ENCODE results near the gene TBC1D2B.

The TBC1D2B gene

DNA sequence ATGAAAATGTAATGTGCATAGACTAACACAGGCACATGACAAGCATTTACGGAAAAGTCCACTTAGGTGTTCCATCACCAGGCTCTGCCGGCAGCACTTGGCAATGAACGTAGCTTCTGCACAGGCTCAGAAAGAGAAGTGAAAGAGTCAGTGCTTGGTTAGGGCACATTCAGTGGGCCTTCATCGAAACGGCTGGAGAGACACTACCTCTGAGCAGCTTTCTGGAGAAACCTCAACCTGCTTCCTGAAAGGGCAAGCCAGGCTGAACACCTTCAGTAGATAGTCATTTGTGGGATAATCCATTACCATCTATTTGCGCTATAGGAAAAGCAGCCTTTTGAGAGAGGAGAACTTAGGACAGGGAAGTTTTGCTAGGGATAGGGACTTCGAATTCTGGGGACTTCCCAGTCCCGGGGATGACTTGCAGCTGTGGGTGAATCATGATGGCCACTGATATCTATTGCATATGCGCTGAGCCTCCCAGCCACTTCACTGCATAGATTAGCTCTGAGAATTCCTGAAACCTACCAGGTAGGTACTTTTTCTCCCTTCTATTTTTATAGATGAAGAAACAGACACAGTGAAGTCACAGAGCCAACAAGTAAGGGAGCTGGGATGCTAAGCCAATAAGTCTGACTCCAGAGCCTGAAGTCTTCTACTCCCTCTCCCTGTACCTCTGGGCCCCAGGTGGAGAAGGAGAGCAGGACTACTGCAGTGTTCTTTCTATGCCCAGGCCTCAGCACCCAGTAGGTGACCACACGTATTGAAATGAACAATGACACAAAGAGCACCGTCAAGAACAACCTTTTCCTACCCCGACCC lies 10.7 kb upstream of the TBC1D2B start:
- no peak overlapping the region for H3K4me3 ChIP-seq (replicated peaks in 1 of 2; ENCODE audit: low read depth in 2 of 2, low read length in 2 of 2)

DNA sequence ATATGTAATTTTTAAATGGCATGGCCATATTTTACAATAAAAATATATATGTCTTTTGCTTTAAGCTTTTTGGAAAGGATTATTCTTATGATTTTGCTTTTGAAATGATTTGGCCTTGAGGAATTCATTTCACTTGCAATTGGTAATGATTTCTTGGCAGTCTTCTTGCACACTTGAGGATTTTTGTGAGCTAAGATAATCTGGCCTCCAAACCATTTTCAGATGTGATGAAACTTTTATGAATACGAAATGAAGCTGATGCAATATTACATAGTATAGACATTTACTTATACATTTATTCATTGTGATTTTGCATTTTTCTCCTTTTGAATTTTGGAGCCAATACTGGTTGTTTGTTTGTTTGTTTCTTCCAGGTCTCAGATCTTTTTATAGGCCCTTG lies 8.4 kb upstream of the TBC1D2B start:
- DNase-seq (ENCODE audit: low read depth in 2 of 2), result peak; percentile 85
- TF ChIP-seq, protein P1, sequence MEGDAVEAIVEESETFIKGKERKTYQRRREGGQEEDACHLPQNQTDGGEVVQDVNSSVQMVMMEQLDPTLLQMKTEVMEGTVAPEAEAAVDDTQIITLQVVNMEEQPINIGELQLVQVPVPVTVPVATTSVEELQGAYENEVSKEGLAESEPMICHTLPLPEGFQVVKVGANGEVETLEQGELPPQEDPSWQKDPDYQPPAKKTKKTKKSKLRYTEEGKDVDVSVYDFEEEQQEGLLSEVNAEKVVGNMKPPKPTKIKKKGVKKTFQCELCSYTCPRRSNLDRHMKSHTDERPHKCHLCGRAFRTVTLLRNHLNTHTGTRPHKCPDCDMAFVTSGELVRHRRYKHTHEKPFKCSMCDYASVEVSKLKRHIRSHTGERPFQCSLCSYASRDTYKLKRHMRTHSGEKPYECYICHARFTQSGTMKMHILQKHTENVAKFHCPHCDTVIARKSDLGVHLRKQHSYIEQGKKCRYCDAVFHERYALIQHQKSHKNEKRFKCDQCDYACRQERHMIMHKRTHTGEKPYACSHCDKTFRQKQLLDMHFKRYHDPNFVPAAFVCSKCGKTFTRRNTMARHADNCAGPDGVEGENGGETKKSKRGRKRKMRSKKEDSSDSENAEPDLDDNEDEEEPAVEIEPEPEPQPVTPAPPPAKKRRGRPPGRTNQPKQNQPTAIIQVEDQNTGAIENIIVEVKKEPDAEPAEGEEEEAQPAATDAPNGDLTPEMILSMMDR (IDR thresholded peaks at IDR 0.05; ENCODE audit: low read depth, low read length), result no peak
- no peak overlapping the region for H3K4me3 ChIP-seq (replicated peaks in 1 of 2; ENCODE audit: low read depth in 2 of 2, low read length in 2 of 2)

More for the DNA sequence above, 10.7 kb upstream of the TBC1D2B start:
- TF ChIP-seq, protein P1 (IDR thresholded peaks at IDR 0.05; ENCODE audit: low read depth, low read length), result no peak
- peak in 1 of 2 donors; percentile 33 for DNase-seq (ENCODE audit: low read depth in 2 of 2)

DNA sequence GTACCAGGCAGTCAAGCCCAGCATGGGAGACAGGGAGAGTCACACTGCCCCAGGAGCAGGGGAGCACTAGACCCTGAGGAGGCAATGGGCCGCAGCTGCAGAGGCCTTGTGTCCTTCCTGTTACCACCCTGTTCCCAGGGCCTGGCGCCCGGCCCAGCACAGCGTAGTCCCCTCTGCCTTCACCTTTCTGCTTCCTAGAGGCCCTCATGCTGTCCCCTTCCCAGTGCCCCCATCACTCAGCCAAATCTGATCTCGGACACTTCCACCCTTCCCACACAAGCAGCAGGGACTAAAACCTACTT lies 6.9 kb upstream of the TBC1D2B start:
- H3K4me3 ChIP-seq (replicated peaks in 1 of 2; ENCODE audit: low read depth in 2 of 2, low read length in 2 of 2), result no peak overlapping the region
- no peak for DNase-seq (ENCODE audit: low read depth in 2 of 2)
- TF ChIP-seq, protein P1 (IDR thresholded peaks at IDR 0.05; ENCODE audit: low read depth, low read length), result no peak

GRCh38 chr15:78083687-78084448 lies 6.4 kb upstream of the TBC1D2B start:
- DNase-seq (ENCODE audit: low read depth in 2 of 2), result no peak
- TF ChIP-seq, protein P1 (IDR thresholded peaks at IDR 0.05; ENCODE audit: low read depth, low read length), result no peak
- H3K4me3 ChIP-seq (replicated peaks in 1 of 2; ENCODE audit: low read depth in 2 of 2, low read length in 2 of 2), result no peak overlapping the region

- H3K4me3 ChIP-seq (replicated peaks in 1 of 2; ENCODE audit: low read depth in 2 of 2, low read length in 2 of 2), result no peak overlapping the region
- TF ChIP-seq, protein P1 (IDR thresholded peaks at IDR 0.05; ENCODE audit: low read depth, low read length), result no peak
- DNase-seq (ENCODE audit: low read depth in 2 of 2), result no peak
Measured at GRCh38 chr15:78083186-78083585, 5.7 kb upstream of the TBC1D2B start.

- TF ChIP-seq, protein P1 (IDR thresholded peaks at IDR 0.05; ENCODE audit: low read depth, low read length), result no peak
- no peak overlapping the region for H3K4me3 ChIP-seq (replicated peaks in 1 of 2; ENCODE audit: low read depth in 2 of 2, low read length in 2 of 2)
- DNase-seq (ENCODE audit: low read depth in 2 of 2), result no peak
Measured at GRCh38 chr15:78082743-78083110, 5.2 kb upstream of the TBC1D2B start.

Data from cardiac fibroblast (primary cell).